Measurements from ENCODE around the gene UBD. TPM values are rescaled to one million over a fixed set of nuclear protein-coding genes. Genes with fewer than 3 reads are reported as not detected.
A peak's percentile ranks its signal among the peaks of the same experiment; 100 is the strongest.

UBD gene
- polyA plus RNA-seq, 2 of the 4 experiments (the other 2 are of a cell fraction), result 0.19 to 0.41 TPM

DNA sequence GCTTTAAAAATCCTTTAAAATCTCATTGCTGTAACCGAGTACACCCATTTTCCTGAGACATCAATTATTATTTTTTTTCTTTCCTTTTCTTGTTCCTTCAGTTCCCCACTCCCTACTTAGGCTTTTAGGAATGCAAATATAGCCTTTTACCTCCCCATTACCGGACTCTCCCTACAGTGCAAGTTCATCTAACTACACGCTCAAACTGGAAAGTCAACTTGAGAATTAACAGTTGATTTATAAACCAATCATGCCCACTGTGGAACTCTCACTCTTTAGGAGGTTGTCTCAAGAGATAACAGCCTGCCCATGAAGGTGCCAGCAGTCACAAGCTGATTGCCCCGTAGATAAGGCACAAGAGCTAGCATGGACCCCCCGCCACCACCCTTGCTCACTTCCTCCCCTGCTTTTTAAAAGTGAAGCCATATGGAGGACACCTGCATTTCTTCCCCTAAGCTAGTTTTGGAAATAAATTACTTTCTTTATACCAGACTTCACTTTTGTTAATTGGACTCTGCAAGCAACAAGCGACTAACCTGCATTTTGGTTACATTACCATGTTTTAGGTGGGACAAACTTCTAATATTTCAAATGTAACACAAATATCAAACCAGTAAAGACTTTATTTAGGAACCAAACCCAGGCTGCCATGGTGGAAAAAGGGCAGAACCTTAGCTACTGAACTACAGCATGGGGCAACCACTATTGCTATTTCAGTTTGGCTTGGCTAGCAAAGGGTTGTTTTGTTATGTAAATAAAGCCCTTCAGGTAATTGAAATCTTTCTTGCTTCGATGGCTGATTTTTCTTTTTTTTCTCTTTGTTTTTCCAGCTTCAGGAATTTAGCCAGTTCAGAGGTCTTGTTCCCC, 34.9 kb downstream of the UBD start:
- no peaks in the 10 kb centered on the region for H3K4me1 ChIP-seq
- no peak for DNase-seq (ENCODE audit: low read depth in 1 of 2, low spot score in 1 of 2)
- WGBS (ENCODE audit: missing lambda C conversion rate), result 15% methylated on average over 7 of the region's 7 CpGs
- TF ChIP-seq RFX5 (IDR thresholded peaks at IDR 0.05) (no peak), CBX2 (IDR thresholded peaks at IDR 0.05; ENCODE audit: borderline replicate concordance, low read depth) (no peak), JUNB (IDR thresholded peaks at IDR 0.05) (no peak), NFE2L2 (conservative IDR thresholded peaks at IDR 0.05; ENCODE audit: low read length) (no peak)
- ATAC-seq, result no peak
- H3K4me3 ChIP-seq, result no peak overlapping the region
- ChIA-PET CTCF (interaction anchor here (1.3 kb wide), 1 partner anchor 8 kb away, joined by 5 read pairs; no protein-coding TSS in a partner anchor), POLR2A (no interaction called here)
- no peak overlapping the region for H3K27ac ChIP-seq
- no peak overlapping the region for H3K4me2 ChIP-seq
- no peak for FAIRE-seq
- no peaks in the 10 kb centered on the region for H3K9me3 ChIP-seq

DNA sequence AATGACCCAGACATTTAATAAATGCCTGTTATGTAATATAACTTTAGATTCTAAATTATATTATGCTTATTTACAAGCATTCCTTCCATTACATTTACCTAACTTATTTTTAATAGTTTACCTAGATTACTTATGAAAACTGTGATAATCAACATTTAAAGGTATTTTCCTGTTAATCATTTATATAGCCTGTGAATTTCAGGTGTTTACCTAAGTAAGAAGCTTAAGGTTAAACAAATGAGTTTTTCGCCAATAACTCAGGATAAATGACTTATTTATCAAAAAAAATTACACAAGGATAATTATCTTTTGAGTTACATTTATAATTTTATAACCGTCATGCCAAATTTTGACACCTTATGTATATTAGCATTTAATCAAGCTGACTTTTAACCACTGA, 35.5 kb downstream of the UBD start:
- no peak overlapping the region for H3K4me3 ChIP-seq
- ChIA-PET CTCF (no interaction called here), POLR2A (no interaction called here)
- H3K4me1 ChIP-seq, result no peaks in the 10 kb centered on the region
- DNase-seq (ENCODE audit: low read depth in 1 of 2, low spot score in 1 of 2) (no peak), FAIRE-seq (no peak), ATAC-seq (no peak)
- H3K9me3 ChIP-seq, result no peaks in the 10 kb centered on the region
- no peak overlapping the region for H3K27ac ChIP-seq
- WGBS (ENCODE audit: missing lambda C conversion rate), result 41% methylated on average over 2 of the region's 2 CpGs
- no peak overlapping the region for H3K4me2 ChIP-seq
- TF ChIP-seq MAFK (IDR thresholded peaks at IDR 0.05; ENCODE audit: partially characterized antibody), result no peak
- no peak for TF ChIP-seq CHD4 (IDR thresholded peaks at IDR 0.05; ENCODE audit: borderline replicate concordance)
- no peak for TF ChIP-seq FOXS1 (CRISPR knock-in tag; IDR thresholded peaks at IDR 0.05)
- TF ChIP-seq REST (IDR thresholded peaks at IDR 0.05), result no peak
- no peak for TF ChIP-seq HDAC2 (IDR thresholded peaks at IDR 0.05)
- no peak for TF ChIP-seq ZNF302 (CRISPR knock-in tag; IDR thresholded peaks at IDR 0.05)
- no peak for TF ChIP-seq PHF8 (IDR thresholded peaks at IDR 0.05; ENCODE audit: borderline replicate concordance, low read depth)
- no peak for TF ChIP-seq POLR2AphosphoS2 (conservative IDR thresholded peaks at IDR 0.05; ENCODE audit: low read length)
- no peak for TF ChIP-seq NR3C1 (IDR thresholded peaks at IDR 0.05)
- no peak for TF ChIP-seq RFX5 (IDR thresholded peaks at IDR 0.05)
- TF ChIP-seq CBX8 (IDR thresholded peaks at IDR 0.05), result no peak

DNA sequence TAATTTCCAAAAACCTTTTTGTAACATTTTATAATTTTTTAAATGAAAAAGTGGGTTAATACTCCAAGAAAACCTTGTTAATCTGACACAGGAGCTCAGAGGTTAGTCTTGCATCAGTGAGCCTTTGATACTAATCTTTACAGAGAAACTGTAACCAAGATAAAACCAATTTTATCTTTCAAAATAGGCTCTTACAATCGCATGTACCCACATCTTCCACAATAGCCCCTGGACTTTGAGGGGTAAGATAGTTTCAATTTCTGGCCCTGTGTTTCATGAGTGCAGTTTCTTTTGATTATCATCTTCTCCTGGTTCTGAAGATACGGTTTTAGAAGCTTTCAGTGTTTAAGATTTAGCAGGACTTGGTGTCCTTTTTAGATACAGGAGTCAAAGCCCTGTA, 37.3 kb downstream of the UBD start:
- no peaks in the 10 kb centered on the region for H3K4me1 ChIP-seq
- POLR2A ChIA-PET, result no interaction called here
- no peak overlapping the region for H3K4me3 ChIP-seq
- FAIRE-seq (no peak), ATAC-seq (no peak), DNase-seq (ENCODE audit: low read depth in 1 of 2, low spot score in 1 of 2) (no peak)
- H3K4me2 ChIP-seq, result no peak overlapping the region
- H3K27ac ChIP-seq, result no peak overlapping the region
- no peak for TF ChIP-seq PHF8 (IDR thresholded peaks at IDR 0.05; ENCODE audit: borderline replicate concordance, low read depth)
- no peak for TF ChIP-seq RCOR1 (IDR thresholded peaks at IDR 0.05; ENCODE audit: low read depth, low read length)
- WGBS (ENCODE audit: missing lambda C conversion rate), result 10% methylated on average over 2 of the region's 2 CpGs
- H3K9me3 ChIP-seq, result no peaks in the 10 kb centered on the region
- CTCF ChIA-PET, result no interaction called here

GRCh38 chr6:29521006-29521680, 38.4 kb downstream of the UBD start:
- no peak for FAIRE-seq
- Histone ChIP-seq H3K9me3 (no peaks in the 10 kb centered on the region), H3K4me2 (no peak overlapping the region), H3K4me3 (no peak overlapping the region), H3K4me1 (no peaks in the 10 kb centered on the region), H3K27ac (no peak overlapping the region)
- ChIA-PET CTCF (no interaction called here), POLR2A (no interaction called here)
- no peak for ATAC-seq
- DNase-seq (ENCODE audit: low read depth in 1 of 2, low spot score in 1 of 2), result no peak
- 4% methylated on average over 7 of the region's 8 CpGs for WGBS (ENCODE audit: missing lambda C conversion rate)
- TF ChIP-seq TP53 (CRISPR knock-in tag; IDR thresholded peaks at IDR 0.05), result no peak
- peak; percentile 26; the same call in 1 of the 2 replicates for TF ChIP-seq USF2 (IDR thresholded peaks at IDR 0.05)

All from A549 (cell line).